Measurements from ENCODE around the gene AQP12B.

Gene AQP12B

DNA sequence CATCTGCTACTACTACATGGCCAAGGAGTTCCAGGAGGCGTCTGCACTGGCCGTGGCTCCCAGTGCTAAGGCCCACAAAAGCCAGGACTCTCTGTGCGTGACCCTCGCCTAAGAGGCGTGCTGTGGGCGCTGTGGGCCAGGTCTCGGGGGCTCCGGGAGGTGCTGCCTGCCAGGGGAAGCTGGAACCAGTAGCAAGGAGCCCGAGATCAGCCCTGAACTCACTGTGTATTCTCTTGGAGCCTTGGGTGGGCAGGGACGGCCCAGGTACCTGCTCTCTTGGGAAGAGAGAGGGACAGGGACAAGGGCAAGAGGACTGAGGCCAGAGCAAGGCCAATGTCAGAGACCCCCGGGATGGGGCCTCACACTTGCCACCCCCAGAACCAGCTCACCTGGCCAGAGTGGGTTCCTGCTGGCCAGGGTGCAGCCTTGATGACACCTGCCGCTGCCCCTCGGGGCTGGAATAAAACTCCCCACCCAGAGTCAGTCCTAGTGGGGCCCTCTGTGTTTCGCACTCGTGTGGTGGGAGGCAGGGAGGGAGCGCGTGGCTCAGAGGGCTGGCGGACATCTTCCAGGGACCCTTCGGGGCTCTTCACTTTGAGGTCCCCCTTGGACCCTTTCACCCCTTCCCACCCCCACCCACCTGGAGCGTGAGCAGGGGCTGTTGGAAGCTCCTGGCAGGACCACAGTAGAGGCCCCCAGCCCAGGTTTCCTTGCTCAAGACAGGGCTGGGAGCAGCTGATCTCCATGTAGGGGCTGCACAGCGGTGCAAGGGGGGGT lies 51.7 kb downstream of the AQP12B start:
- no peak for DNase-seq (ENCODE audit: low read depth in 1 of 2, low spot score in 1 of 2)
- no peak for TF ChIP-seq JUND (IDR thresholded peaks at IDR 0.05; ENCODE audit: low read depth)
- in situ Hi-C loops (cut with HindIII; ENCODE audit: low pct_unique_long_range_greater_than_20kb, low sequenced_read_pairs): no loop called here

DNA sequence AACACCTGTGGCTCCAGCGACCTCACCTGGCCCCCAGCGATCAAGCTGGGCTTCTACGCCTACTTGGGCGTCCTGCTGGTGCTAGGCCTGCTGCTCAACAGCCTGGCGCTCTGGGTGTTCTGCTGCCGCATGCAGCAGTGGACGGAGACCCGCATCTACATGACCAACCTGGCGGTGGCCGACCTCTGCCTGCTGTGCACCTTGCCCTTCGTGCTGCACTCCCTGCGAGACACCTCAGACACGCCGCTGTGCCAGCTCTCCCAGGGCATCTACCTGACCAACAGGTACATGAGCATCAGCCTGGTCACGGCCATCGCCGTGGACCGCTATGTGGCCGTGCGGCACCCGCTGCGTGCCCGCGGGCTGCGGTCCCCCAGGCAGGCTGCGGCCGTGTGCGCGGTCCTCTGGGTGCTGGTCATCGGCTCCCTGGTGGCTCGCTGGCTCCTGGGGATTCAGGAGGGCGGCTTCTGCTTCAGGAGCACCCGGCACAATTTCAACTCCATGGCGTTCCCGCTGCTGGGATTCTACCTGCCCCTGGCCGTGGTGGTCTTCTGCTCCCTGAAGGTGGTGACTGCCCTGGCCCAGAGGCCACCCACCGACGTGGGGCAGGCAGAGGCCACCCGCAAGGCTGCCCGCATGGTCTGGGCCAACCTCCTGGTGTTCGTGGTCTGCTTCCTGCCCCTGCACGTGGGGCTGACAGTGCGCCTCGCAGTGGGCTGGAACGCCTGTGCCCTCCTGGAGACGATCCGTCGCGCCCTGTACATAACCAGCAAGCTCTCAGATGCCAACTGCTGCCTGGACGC lies 52.5 kb downstream of the AQP12B start:
- no peak for TF ChIP-seq JUND (IDR thresholded peaks at IDR 0.05; ENCODE audit: low read depth)
- DNase-seq (ENCODE audit: low read depth in 1 of 2, low spot score in 1 of 2): no peak
- in situ Hi-C loops (cut with HindIII; ENCODE audit: low pct_unique_long_range_greater_than_20kb, low sequenced_read_pairs): no loop called here

DNA sequence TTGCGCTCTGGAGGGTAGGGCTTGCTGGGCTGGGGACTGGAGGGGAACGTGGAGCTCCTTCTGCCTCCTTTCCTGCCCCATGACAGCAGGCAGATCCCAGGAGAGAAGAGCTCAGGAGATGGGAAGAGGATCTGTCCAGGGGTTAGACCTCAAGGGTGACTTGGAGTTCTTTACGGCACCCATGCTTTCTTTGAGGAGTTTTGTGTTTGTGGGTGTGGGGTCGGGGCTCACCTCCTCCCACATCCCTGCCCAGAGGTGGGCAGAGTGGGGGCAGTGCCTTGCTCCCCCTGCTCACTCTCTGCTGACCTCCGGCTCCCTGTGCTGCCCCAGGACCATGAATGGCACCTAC lies 53.1 kb downstream of the AQP12B start:
- no peak for TF ChIP-seq JUND (IDR thresholded peaks at IDR 0.05; ENCODE audit: low read depth)
- no peak for DNase-seq (ENCODE audit: low read depth in 1 of 2, low spot score in 1 of 2)
- in situ Hi-C loops (cut with HindIII; ENCODE audit: low pct_unique_long_range_greater_than_20kb, low sequenced_read_pairs): no loop called here

DNA sequence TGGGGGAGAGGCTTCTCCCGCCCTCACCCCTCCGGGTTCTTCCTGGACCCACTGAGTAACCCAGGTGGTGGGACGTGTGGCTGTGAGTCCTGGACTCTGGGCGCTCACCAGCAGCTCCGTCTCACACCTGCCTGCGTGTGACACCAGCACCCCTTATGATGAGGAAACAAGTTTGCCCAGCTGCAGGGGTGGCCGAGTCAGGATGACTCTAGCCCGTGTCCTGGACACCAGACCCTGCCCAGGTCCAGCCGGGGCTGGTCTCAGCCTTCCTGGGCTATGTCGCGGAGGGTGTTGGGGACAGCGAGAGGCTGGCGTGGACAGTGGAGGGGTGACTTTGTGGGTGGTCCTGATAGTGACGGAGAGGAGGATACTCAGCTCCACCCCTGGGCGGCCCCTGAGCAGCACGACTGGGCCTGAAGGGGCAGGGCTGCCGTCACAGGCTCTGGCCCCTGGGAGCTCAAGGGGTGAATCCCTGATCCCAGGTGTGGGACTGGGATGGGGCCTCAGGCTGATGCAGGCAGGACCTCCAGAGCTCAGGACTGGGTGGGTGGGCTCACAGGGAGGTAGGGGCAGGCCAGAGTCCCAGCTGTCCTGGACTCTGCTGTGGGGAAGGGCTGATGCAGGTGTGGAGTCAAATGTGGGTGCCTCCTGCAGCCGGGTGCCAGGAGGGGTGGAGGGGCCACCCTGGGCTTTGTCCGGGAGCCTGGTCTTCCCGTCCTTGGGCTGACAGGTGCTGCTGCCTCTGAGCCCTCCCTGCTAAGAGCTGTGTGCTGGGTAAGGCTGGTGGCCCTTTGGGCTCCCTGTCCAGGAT lies 53.7 kb downstream of the AQP12B start:
- in situ Hi-C loops (cut with HindIII; ENCODE audit: low pct_unique_long_range_greater_than_20kb, low sequenced_read_pairs): no loop called here
- no peak for TF ChIP-seq JUND (IDR thresholded peaks at IDR 0.05; ENCODE audit: low read depth)
- DNase-seq (ENCODE audit: low read depth in 1 of 2, low spot score in 1 of 2): no peak

DNA sequence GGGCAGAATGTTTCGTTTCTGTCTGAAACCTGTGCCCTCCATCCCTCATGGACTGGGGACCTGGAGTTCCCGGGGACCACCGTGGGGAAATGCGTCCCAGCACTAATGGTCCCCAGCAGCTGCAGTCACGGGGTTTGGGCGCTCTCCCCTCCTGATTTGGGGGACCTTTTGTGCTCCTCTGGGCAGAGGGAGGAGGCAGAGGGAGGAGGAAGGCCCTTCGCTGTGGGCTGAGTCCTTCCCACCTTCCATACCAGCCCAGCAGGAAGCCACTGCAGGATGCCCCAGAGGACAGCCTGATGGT lies 54.2 kb downstream of the AQP12B start:
- DNase-seq (ENCODE audit: low read depth in 1 of 2, low spot score in 1 of 2): no peak
- in situ Hi-C loops (cut with HindIII; ENCODE audit: low pct_unique_long_range_greater_than_20kb, low sequenced_read_pairs): no loop called here
- no peak for TF ChIP-seq JUND (IDR thresholded peaks at IDR 0.05; ENCODE audit: low read depth)

DNA sequence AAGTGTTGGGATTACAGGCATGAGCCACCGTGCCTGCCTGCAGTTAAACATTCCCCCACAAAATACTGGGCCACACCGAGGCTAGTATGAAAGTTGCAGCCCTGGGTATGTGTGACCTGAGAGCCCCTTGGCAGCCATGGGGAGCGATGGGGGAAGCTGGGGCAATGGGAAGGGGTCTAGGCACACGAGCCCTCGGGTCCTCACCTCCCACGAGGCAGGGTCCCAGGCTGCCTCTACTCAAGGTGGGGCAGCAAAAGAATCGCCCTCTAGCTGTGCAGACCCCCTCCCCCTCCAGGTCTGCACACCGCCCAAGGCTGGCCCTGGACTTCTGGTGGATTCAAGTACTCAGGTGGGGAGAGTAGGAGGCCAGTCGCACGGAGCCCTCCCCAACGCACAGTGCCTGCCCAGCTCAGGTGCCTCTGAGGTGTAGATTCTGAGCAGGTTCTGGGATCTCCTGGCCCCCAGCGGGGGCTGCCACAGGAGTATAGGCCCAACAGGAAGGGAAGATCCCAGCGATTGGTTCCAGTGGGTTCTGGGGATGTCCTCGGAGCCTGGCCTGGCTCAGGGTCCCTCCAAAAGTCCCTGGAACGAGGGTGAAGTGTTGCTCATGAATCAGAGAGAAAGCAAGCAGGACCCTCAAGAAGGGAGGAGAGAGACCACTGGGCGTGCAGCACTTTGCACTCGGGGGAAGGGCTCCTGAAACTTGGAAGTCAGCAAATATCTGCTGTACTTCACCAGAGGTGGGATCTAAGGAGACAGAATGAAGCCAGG lies 54.8 kb downstream of the AQP12B start:
- no peak for TF ChIP-seq JUND (IDR thresholded peaks at IDR 0.05; ENCODE audit: low read depth)
- in situ Hi-C loops (cut with HindIII; ENCODE audit: low pct_unique_long_range_greater_than_20kb, low sequenced_read_pairs): no loop called here
- DNase-seq (ENCODE audit: low read depth in 1 of 2, low spot score in 1 of 2): no peak

DNA sequence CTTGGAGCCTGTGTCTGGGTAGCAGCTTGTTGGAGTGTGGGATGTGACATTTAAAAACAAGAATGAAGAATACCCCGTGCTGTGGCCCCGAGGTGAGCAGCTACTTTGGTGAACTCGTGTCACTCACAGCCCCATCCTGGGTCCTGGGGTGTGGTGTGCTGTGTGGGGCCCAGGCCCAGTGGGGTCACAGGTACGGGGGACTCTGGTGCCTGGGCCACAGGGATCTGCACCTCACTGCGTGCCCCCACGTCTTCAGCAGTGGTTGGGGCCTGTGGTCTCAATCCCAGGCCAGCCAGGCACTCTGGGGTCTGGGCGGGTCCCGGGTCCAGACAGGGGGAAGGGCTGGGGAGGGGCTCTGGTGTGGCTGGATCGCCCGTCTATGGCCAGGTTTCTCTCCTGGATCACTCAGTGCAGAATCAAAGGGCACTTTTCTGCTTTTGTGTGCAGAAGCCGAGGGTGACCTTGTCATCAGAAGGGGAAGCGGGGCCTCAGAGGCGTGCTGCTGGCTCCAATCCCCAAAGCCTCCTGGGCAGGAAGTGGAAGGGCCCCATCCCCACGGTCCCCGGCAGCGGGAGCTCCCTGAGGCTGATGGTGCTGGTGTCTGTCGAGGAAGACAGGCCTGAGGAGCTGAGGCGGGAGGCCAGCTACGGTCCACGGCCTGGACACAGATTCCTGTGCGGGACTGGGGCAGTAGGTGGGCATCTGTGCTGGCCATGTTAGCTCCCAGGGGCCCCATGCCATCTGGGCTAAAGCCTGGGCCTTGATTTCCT lies 56.0 kb downstream of the AQP12B start:
- in situ Hi-C loops (cut with HindIII; ENCODE audit: low pct_unique_long_range_greater_than_20kb, low sequenced_read_pairs): no loop called here
- DNase-seq (ENCODE audit: low read depth in 1 of 2, low spot score in 1 of 2): no peak
- no peak for TF ChIP-seq JUND (IDR thresholded peaks at IDR 0.05; ENCODE audit: low read depth)
